A673 (cell line): ENCODE data around the gene DHRS7.

Experiments
- EZH2 ChIP-seq: fragments of 200-600 bp; sonication (generic); IDR thresholded peaks from 2 replicates; pipeline ENCODE4 v1.6.1; 2017; ENCODE audit warnings: borderline replicate concordance, low read depth, mild to moderate bottlenecking, mixed read lengths, antibody characterized with exemption, low read length; ENCODE audit not compliant: poor library complexity, severe bottlenecking
- TF ChIP-seq, protein P1 (sequence below): fragments of 300-800, 200-600 bp; sonication (generic); conservative IDR thresholded peaks from 2 replicates; pipeline ENCODE4 v1.5.1; 2017; ENCODE audit warnings: low read depth, mild to moderate bottlenecking, antibody characterized with exemption, low read length, moderate library complexity, mixed read lengths

DNA sequence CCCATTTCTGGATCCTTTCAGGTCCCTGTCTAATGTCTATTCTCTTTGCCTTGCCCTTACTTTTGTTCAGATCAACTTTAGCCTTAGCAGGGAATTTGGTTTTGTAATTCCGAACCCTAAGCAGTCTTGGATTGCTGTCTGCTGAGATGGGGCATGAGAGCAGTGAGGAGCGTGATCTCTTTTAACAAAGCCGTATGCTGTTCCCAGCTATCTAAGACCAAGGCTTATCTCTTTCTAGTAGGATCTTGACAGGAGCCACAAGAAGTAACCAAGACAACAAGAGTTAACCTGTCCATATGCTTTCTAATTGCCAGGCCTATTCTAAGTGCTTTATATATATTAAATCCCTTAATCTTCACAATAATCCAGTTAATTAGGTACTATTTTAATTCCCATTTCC lies 4.5 kb upstream of the DHRS7 start:
- TF ChIP-seq, protein P1, sequence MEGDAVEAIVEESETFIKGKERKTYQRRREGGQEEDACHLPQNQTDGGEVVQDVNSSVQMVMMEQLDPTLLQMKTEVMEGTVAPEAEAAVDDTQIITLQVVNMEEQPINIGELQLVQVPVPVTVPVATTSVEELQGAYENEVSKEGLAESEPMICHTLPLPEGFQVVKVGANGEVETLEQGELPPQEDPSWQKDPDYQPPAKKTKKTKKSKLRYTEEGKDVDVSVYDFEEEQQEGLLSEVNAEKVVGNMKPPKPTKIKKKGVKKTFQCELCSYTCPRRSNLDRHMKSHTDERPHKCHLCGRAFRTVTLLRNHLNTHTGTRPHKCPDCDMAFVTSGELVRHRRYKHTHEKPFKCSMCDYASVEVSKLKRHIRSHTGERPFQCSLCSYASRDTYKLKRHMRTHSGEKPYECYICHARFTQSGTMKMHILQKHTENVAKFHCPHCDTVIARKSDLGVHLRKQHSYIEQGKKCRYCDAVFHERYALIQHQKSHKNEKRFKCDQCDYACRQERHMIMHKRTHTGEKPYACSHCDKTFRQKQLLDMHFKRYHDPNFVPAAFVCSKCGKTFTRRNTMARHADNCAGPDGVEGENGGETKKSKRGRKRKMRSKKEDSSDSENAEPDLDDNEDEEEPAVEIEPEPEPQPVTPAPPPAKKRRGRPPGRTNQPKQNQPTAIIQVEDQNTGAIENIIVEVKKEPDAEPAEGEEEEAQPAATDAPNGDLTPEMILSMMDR: no peak
- TF ChIP-seq EZH2: no peak
